ENCODE results near the gene CKM. TPM values are rescaled to one million over a fixed set of nuclear protein-coding genes. Genes with fewer than 3 reads are reported as not detected.
"Not testable (repeated sequence)": the region's sequence is repeated elsewhere in the genome, so short reads cannot be mapped to it uniquely, and the experiment has no call there.

Gene CKM
- total RNA-seq, 1 donor from 2014 or later: 4,756 TPM

DNA sequence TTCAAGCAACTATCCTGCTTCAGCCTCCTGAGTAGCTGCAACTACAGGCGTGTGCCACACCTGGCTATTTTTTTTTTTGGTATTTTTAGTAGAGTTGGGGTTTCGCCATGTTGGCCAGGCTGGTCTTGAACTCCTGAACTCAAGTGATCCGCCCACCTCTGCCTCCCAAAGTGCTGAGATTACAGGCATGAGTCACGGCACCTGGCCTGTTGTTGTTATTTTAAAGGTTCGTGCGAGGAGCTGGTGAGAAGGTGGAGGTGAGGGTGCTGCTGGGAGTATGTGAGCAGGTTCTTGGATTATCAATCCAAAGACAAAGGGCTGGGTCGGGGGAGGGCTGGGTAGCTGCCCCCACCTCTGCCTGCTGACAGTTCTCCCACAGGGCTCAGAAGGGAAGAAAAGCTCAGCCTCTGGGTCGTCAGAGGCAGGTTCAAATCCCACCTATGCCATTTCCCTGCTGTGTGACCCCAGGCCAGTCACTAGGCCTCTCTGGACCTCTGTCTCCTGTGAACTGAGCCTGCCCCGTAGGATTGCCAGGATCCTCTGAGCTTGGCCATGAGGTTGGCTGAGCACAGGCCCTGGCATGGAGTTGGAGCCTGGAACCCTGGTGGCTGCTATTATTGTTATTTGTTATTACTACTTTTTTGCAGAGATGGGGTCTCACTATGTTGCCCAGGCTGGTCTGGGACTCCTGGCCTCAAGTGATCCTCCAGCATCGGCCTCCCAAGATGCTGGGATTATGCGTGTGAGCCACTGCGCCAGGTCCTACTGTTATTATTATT lies 1.5 kb downstream of the CKM start:
- no peak for DNase-seq

DNA sequence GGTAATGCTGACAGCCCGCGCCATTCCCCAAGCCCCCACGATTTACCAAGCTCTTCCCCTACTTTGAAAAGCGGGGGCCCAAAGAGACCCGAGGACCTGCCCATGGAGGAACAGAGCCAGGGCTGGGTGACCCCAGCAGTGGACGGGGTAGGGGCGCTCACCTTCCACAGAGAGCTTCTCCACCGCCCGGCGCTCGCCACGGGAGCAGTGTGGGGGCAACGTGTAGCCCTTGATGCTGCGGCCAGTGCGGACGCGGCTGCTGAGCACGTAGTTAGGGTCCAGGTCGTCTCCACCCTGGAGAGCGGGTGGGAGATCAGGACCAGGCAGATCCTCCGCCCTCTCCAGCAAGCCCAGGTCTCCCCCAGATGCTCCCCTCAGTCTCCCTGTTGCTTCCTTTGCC lies 7.4 kb downstream of the CKM start:
- no peak for DNase-seq

DNA sequence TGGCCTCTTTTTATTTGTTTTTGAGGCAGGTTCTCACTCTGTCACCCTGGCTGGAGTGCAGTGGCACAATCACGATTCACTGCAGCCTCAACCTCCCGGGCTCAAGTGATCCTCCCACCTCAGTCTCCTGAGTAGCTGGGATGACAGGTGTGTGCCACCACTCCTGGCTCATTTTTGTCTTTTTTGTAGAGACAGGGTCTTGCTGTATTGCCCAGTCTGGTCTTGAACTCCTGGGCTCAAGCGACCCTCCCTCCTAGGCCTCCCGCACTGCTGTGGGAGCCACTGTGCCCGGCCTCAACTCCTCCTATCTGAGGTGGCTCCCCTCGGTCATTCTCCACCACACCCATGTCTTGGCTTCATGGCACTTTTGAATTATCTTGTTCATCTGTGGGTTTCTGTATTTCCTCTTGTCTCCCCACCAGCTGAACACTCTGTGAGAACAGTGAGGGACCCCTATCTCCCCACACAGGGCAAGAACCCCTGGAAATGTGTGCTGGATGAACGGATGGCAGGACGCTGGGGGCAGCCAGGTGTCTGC lies 7.9 kb downstream of the CKM start:
- DNase-seq: no peak

DNA sequence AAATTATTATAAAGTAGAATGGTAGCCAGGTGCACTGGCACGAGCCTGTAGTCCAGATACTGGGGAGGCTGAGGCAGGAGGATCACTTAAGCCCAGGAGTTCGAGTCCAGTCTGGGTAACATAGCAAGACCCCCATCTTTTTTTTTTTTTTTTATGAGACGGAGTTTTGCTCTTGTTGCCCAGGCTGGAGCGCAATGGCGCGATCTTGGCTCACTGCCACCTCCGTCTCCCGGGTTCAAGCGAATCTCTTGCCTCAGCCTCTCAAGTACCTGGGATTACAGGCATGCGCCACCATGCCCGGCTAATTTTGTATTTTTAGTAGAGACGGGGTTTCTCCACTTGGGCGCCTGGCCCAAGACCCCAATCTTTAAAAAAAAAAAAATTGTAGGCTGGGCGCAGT lies 10.4 kb downstream of the CKM start:
- DNase-seq: not testable (repeated sequence)

DNA sequence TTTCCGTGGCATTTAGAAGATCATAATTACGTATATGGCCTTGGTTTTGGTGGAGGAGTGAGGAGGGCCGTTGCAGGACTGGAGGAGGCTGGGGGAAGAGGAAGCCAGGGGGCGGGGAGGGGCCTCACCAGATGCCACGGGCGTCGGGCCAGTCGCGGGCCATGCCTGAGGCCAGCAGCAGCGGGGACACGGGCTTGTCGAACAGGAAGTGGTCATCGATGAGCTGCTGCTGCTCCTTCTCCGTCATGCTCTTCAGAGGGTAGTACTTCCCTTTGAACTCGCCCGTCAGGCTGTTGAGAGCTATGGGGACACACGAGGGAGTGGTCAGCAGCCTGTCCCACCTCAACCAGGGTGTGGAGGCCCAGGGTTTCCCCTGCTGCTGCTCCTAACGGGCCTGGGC lies 11.1 kb downstream of the CKM start:
- peak; percentile 44 for DNase-seq

DNA sequence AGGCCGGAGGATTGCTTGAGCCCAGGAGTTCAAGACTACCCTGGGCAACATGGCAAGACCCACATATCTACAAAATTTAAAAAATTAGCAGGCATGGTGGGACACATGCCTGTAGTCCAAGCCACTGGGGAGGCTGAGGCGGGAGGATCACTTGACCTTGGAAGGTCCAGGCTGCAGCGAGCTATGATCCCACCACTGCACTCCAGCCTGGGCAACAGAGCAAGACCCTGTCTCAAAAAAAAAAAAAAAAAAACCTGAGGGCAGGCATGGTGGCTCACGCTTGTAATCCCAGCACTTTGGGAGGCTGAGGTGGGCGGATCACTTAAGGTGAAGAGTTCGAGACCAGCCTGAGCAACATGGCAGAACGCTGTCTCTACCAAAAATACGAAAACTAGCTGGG lies 13.4 kb downstream of the CKM start:
- not testable (repeated sequence) for DNase-seq

DNA sequence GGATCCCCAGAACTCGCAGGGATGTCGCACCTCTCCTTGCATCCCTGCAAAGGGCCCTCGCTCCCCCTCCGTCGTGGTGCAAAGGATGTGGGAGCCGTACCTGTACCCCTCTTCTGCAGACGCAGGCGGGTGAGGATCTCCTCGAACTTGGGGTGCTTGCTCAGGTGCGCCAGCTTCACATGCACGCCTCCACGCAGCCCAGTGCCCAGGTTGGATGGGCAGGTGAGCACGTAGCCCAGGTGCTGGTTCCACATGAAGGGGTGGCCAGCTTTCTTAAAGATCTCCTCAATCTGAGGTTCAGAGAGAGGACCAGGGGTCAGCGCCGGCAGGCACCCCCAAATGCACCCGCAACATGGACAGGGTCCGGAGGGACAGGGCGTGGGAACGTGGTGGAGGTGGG lies 15.3 kb downstream of the CKM start:
- no peak for DNase-seq

DNA sequence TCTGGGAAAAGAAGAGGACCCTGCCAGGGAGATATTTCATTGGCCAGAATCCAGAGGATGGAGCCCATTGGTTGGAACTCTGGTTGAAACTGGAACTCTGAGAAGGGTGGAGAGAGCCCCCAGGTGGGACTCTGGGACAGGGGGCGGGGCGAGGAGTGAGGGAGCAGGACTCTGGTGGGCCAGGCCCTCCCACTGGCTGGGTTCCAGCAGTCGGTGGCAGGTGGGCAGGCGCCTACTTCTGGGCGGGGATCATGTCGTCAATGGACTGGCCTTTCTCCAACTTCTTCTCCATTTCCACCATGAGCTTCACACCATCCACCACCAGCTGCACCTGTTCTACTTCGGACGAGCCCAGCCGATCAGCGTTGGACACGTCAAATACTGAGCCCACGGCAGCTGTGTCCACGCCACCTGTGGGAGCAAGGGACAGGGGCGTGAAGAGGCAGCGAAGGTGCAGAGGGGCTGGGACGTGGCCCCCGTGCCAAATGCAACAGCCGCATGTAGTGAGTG lies 16.1 kb downstream of the CKM start:
- peak; percentile 91 for DNase-seq

DNA sequence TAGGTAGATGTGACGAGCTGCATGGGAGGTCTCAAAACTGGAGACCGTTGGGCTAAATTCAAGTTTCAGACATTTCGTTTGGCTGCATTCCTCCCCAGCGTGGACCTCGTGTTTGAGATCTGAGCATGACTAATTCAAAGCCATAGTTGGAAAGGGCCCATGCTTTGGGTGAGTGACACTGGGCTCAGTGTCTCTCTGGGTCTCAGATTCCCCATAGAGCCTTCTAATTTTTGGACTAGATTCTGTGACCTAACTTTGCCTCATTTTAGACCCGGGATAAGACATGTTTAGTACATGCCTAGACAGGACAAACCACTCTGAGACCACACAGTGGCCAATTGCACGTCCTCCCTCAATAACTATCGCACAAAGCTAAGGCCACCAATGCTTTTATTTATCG lies 16.6 kb downstream of the CKM start:
- DNase-seq: no peak

DNA sequence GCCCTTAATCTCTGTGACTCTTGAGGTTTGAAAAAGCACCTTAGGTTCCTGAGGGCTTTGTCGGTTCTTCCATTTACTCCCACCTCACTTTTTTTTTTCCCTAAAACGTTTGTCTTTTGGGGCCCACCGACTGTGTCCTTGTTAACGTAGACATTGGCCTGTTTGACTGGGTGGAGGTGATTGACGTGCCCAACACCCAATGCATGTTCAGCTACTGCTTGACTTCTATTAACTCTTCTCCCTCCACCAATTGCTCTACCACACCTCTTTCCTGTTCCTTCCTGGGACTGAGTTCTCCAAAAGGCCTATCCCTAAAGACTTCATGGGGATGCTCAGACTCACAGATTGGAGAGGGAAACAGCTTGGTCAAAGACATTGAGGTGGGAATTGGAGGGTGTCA lies 17.3 kb downstream of the CKM start:
- DNase-seq: no peak

DNA sequence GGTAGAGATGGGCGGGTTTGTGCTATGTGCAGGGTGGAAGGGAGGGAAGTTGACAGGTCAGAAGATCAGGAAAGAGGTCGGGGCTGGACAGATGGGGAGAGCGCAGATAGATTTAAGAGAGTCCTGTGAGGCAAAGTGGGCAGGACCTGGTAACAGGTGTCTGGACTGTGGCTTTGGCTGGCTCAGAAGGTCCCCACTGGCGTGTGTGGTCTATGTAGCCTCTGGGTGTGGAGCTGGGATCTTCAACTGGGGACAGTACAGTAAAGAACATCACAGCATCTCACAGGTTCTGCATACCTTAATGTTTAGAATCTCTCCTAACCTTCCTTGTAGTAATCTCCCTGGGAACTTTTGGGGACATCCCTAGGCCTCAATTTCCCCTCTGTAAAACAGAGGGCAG lies 17.7 kb downstream of the CKM start:
- no peak for DNase-seq

DNA sequence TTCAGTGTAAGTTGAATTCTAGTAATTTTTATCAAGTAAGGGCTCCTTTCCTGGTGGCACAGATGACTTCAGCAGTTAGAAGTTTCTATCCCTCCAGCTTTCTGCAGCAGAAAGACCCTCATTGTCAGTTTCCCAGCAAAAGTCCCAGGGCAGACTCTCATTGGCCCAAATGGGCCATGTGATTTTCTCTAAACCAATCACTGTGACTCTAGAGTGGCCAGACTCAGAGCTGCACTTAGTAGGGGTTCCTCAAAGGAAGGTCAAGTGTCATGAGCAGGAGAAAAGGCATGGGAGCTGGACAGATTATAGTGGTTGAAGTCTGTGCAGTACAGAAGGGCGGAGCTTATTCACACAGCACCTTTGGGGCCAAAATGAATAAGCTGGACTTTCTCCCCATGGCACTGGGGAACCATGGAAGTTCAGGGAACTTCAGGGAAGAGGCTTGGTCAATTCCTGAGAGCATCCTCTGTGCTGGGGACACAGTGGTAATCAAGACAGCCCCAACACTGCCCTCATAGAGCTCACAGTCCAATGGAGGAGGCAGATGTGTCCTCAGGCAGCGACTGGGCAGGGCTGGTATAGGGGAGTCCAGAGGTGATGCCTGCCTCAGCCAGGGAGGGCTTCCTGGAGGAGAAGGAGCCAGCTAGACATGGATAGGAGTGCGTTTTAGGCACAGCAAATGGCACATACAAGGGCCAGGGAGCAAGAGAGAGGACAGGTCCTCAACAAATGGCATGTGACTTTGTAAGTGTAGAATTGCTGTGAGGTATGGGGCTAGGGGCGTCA lies 18.3 kb downstream of the CKM start:
- no peak for DNase-seq

DNA sequence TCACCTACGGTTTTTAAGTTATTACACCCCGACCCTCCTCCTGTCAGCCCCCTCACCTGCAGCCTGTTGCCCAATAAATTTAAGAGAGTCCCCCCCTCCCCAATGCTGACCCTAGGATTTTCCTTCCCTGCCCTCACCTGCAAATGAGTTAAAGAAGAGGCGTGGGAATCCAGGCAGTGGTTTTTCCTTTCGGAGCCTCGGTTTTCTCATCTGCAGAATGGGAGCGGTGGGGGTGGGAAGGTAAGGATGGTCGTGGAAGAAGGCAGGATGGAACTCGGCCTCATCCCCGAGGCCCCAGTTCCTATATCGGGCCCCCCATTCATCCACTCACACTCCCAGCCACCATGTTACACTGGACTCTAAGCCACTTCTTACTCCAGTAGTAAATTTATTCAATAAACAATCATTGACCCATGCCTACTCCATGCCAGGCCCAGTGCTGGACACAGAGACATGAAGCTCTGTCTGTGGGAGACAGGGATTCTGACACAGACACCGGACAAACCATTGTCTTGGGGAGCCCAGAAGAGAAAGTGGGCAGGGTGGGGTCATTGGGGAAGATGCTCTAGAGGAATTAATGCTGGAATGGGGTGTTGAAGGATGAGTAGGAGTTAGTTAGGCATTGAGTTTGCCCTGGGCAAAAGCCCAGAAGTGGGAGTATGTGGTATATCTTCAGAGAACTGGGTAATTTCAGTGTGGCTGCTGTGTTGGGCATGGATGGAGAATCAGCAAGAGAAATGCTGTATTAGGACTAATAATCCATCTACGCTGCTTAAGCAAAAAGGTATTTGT lies 19.2 kb downstream of the CKM start:
- DNase-seq: no peak

DNA sequence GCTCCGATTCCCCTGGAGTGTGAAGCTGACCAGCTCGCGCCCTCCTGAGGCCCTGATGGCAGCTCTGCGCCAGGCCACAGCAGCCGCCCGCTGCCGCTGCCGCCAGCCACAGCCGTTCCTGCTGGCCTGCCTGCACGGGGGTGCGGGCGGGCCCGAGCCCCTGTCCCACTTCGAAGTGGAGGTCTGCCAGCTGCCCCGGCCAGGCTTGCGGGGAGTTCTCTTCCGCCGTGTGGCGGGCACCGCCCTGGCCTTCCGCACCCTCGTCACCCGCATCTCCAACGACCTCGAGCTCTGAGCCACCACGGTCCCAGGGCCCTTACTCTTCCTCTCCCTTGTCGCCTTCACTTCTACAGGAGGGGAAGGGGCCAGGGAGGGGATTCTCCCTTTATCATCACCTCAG lies 20.3 kb downstream of the CKM start:
- no peak for DNase-seq

DNA sequence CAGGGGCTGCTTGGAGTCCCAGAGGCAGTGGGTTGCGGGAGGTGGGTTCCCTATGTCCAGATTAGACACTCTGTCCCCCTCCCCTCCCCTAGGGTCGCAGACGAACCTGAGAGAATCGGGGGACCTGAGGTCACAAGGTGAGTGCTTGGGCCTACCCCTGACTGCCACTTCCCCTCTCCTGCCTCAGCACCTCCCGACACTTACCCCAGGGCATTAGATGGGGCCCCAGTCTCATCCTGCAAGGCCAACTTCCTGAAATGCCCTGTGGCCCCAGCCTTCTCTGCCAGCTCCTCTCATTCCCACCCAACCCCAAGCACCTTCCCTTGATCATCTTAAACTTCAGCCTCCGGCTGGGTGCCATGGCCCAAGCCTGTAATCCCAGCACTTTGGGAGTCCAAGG lies 23.0 kb downstream of the CKM start:
- DNase-seq: no peak

DNA sequence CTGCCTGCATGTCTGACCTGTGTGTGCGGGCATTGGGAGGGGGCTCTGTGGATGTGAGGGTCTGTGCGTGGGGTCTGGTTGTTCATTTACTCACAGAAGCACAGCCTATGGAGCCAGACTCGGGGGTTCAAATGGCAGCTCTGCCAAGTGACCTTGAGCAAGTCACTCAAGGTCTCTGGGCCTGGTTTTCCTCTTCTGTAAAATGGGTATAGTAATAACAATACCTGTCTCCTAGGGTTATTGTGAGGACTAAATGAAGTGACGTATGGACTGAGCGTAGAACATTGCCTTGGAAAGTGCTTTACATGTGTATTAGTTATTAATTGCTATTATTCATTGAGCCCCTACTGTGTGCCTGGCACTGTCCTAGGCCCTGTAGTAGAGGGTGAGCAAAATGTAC lies 24.4 kb downstream of the CKM start:
- DNase-seq: no peak

DNA sequence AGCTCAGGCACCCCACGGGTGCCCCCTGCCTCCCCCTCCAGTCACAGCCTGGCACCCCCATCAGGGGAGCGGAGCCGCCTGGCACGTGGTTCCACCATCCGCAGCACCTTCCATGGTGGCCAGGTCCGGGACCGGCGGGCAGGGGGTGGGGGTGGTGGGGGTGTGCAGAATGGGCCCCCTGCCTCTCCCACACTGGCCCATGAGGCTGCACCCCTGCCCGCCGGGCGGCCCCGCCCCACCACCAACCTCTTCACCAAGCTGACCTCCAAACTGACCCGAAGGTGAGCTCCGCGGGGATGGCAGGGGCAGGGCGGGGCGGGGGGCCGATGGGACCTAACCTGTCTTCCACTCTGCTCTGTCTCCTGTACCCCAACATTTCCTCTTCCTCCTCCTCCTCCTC lies 25.0 kb downstream of the CKM start:
- DNase-seq: no peak

DNA sequence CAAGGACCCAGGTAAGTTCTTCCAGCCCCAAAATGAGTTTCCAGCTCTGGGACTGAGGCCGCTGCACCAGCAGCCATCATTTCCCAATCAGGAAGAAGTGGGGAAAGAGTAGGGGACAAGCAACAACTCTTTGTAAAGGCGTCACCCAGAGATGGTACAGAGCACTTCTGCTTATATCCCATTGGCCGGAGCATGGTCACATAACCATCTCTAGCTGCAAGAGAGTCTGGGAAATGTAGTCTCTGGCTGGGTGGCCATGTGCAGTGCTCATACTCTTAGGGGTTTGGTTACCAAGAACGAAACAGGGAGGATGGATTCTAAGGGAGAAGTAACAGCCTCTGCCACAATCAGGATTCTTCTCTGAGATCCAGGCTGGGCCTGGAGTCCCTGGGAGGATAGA lies 26.3 kb downstream of the CKM start:
- no peak for DNase-seq

DNA sequence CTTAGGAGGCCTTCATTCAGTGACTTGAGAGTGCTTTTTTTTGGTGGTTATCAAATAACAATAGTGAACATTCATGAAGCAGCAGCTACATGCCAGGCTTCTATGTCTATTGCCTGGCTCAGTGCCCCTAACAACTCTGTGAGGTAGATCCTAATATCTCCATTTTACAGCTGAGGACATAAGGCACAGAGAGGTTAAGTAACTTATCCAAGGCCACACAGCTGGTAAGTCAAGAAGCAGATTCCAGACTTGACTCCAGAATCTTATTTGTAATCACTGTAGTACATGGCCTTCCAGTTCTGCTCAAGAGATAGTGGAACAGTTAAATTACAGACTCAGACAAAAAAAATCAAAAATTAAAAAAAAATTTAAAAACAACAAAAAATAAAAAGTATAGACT lies 26.8 kb downstream of the CKM start:
- DNase-seq: no peak

DNA sequence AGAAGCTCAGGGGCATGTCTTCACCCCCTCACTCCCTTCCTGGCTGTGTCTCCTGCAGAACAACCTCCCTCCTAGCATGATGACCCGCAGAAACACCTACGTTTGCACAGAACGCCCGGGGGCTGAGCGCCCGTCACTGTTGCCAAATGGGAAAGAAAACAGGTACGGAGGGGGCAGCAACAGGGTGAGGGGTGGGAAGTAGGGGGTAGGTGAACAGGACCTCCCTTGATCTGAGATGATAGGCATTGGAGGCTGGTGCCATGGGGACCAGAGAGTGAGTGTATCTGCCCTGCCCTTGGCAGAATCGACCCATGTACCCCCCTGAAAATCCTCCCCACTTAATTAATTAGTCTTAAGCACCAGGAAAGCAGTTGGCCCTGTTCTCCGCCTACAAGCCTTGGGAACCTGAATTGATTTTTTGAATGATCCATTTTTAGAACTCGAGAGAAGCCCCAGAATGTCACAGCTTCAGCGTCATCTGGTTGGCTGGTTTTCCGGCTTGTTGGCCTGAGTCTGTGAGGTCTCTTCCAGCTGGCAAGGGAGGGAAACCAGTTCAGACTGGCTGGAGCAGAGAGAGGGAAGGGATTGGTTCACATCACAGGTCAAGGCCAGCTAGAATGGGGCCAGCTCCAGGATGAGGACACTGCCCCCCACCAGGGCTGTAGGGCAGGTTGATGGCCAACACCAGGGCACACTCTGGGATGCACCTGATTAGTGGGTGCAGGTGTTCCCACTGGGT lies 28.2 kb downstream of the CKM start:
- DNase-seq: peak; percentile 48

DNA sequence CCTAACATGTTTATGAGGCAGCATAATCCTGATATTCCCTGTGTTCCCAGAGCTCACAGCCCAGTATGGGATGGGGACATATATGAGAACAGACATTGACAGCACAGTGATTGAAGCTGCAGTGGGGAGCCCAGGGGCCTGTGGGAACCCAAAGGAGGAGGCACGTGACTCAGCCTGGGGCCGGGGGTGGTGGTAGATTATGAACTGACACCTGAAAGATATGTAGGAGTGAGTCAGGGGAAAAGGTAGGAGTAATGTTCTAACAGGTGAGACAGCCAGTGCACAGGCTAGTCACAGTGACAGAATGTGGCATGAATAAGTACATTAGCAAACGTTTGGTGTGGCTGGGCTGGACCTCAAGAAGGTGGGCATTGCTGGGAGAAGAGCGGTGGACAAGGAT lies 29.0 kb downstream of the CKM start:
- DNase-seq: no peak

DNA sequence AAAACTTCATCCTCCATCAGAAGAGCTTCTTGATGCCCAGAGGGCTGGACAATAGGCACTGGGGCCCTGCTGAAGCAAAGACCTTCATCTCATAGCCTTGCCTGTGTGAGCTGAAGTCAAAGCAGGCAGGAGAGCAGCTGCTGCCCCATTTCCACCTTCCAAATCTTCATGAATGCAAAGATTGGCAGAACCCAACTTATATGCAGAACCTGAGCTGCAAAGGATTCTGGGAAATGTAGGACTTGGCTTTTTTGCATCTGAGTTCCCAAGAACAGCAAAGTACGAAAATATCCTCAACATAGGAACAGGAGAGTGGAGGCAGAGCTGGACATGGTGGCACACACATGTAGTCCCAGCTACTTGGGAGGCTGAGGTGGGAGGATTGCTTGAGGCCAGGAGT lies 30.8 kb downstream of the CKM start:
- DNase-seq: no peak

Data from tongue (tissue), 2 donors.